Measurements from ENCODE around the gene MBNL1.

GRCh38 chr3:152446495-152446894 lies 177.8 kb downstream of the MBNL1 start:
- TF ChIP-seq NFRKB (IDR thresholded peaks at IDR 0.05) (no peak), ZNF384 (IDR thresholded peaks at IDR 0.05) (no peak), SUZ12 (IDR thresholded peaks at IDR 0.05) (no peak), BHLHE40 (IDR thresholded peaks at IDR 0.05; ENCODE audit: borderline replicate concordance) (no peak), FOXA1 (IDR thresholded peaks at IDR 0.05) (no peak), SP1 (IDR thresholded peaks at IDR 0.05) (no peak), ARNT (IDR thresholded peaks at IDR 0.05) (no peak), FOXM1 (IDR thresholded peaks at IDR 0.05; ENCODE audit: borderline replicate concordance) (no peak), ELF4 (IDR thresholded peaks at IDR 0.05) (no peak)
- TF ChIP-seq, protein P1, sequence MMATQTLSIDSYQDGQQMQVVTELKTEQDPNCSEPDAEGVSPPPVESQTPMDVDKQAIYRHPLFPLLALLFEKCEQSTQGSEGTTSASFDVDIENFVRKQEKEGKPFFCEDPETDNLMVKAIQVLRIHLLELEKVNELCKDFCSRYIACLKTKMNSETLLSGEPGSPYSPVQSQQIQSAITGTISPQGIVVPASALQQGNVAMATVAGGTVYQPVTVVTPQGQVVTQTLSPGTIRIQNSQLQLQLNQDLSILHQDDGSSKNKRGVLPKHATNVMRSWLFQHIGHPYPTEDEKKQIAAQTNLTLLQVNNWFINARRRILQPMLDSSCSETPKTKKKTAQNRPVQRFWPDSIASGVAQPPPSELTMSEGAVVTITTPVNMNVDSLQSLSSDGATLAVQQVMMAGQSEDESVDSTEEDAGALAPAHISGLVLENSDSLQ (IDR thresholded peaks at IDR 0.05): no peak

Data from HEK293T (cell line).